Endothelial cell (in vitro differentiated cells): Measurements from ENCODE around the gene EEF1AKMT4. TPM values are rescaled to one million over a fixed set of nuclear protein-coding genes. Genes with fewer than 3 reads are reported as not detected.

Experiments
- DNase-seq: peaks from one replicate; pipeline ENCODE4 v3.0.0; 2021; ENCODE audit warnings: low spot score
- H3K27ac Mint-ChIP-seq: one replicate; pipeline ENCODE4 v1.8.0; 2021; ENCODE audit warnings: mixed read lengths, inconsistent platforms; ENCODE audit not compliant: unreplicated experiment
- H3K27me3 Mint-ChIP-seq: one replicate; pipeline ENCODE4 v1.8.0; 2021; ENCODE audit warnings: mild to moderate bottlenecking, moderate library complexity, mixed read lengths, inconsistent platforms; ENCODE audit not compliant: unreplicated experiment
- H3K36me3 Mint-ChIP-seq: one replicate; pipeline ENCODE4 v1.8.0; 2021; ENCODE audit warnings: mild to moderate bottlenecking, low read depth, mixed read lengths, inconsistent platforms; ENCODE audit not compliant: unreplicated experiment
- H3K4me1 Mint-ChIP-seq: one replicate; pipeline ENCODE4 v1.8.0; 2021; ENCODE audit warnings: mild to moderate bottlenecking, mixed read lengths, inconsistent platforms; ENCODE audit not compliant: unreplicated experiment
- H3K4me3 Mint-ChIP-seq: one replicate; pipeline ENCODE4 v1.8.0; 2021; ENCODE audit warnings: mild to moderate bottlenecking, mixed read lengths, inconsistent platforms; ENCODE audit not compliant: unreplicated experiment
- H3K9me3 Mint-ChIP-seq: one replicate; pipeline ENCODE4 v1.8.0; 2021; ENCODE audit warnings: mixed read lengths, inconsistent platforms; ENCODE audit not compliant: unreplicated experiment
- CTCF ChIP-seq: fragments of 200-600 bp; sonication (generic); IDR thresholded peaks from one replicate; pipeline ENCODE4 v1.5.0; 2021; ENCODE audit warnings: antibody characterized with exemption; ENCODE audit not compliant: unreplicated experiment
- total RNA-seq: library from RNA; stranded (reverse); fragmentation: NEBNext Ultra II Directional; extraction: Animal tissue kit (Norgen Biotek cat#: 25700); gene quantifications from one replicate; pipeline ENCODE4 v1.2.1, GENCODE V29; 2021; ENCODE audit not compliant: unreplicated experiment

The EEF1AKMT4 gene
- total RNA-seq, 1 donor from 2014 or later: 5.7 TPM

- no peak for DNase-seq
- Mint-ChIP-seq H3K4me3 (no peak overlapping the region), H3K36me3 (no peaks in the 10 kb centered on the region)
These were observed 27.9 kb downstream of the EEF1AKMT4 start for GRCh38 chr3:184277366-184277765.

DNA sequence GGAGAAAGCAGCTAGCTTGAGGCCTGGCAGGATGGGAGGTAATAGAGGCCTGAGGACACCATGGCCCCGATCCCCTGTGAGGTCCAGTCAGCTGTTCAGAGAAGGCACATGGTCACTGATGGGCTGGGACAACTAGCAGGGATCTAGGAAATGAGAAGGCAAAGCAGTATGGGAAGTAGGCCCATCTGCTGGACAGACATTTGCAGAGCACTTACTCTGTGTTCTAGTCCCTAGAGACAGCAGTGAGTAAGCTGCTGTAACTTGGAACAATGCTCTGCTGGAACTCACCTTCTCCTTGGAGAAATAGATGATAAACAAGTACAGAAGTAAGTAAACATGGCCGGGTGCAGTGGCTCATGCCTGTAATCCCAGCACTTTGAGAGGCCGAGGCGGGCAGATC, 33.5 kb downstream of the EEF1AKMT4 start:
- Mint-ChIP-seq H3K27ac (no peak overlapping the region), H3K4me3 (peak overlapping the region; percentile 19), H3K27me3 (peaks cover 22% of the 10 kb centered on the region), H3K36me3 (no peaks in the 10 kb centered on the region), H3K9me3 (no peaks in the 10 kb centered on the region), H3K4me1 (peaks cover 2% of the 10 kb centered on the region)
- no peak for TF ChIP-seq CTCF
- DNase-seq: no peak

More at GRCh38 chr3:184277366-184277765, 27.9 kb downstream of the EEF1AKMT4 start:
- TF ChIP-seq CTCF: no peak
- H3K27ac Mint-ChIP-seq: no peak overlapping the region
- no peaks in the 10 kb centered on the region for H3K9me3 Mint-ChIP-seq
- H3K4me1 Mint-ChIP-seq: peaks cover 9% of the 10 kb centered on the region
- H3K27me3 Mint-ChIP-seq: peaks cover 33% of the 10 kb centered on the region

DNA sequence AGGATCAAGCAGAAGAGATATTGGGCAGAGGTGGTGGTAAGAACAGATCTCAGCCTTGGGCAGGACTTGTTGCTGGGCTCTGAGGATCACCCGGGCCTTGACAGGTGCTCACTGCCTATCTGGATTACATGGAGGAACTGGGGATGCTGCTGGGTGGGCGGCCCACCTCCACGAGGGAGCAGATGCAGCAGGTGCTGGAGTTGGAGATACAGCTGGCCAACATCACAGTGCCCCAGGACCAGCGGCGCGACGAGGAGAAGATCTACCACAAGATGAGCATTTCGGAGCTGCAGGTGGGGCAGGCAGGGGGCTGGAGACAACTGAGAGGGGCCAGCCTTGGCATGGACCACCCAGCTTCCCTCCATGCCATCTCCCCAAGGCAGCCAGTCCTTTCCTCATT, 34.2 kb downstream of the EEF1AKMT4 start:
- DNase-seq: no peak
- Mint-ChIP-seq H3K27me3 (peaks cover 22% of the 10 kb centered on the region), H3K9me3 (no peaks in the 10 kb centered on the region), H3K27ac (no peak overlapping the region), H3K36me3 (no peaks in the 10 kb centered on the region), H3K4me3 (no peak overlapping the region), H3K4me1 (peaks cover under 1% of the 10 kb centered on the region)
- no peak for TF ChIP-seq CTCF

DNA sequence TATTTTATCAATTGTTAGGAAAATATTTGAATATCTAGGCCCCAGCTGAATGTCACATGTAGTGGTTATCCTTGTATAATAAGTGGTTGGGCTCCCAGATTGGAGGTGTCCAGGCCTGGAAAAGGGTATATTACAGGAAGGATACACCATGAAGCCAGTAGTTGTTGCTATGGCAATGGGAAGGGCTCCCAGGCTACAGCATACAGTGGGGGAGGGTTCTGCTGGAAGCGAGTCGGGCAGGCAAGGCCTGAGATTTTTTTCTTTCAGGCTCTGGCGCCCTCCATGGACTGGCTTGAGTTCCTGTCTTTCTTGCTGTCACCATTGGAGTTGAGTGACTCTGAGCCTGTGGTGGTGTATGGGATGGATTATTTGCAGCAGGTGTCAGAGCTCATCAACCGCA, 35.2 kb downstream of the EEF1AKMT4 start:
- Mint-ChIP-seq H3K4me3 (no peak overlapping the region), H3K36me3 (no peaks in the 10 kb centered on the region)
- no peak for TF ChIP-seq CTCF

GRCh38 chr3:184289426-184289938, 40.0 kb downstream of the EEF1AKMT4 start:
- Mint-ChIP-seq H3K36me3 (no peaks in the 10 kb centered on the region), H3K27me3 (peaks cover 7% of the 10 kb centered on the region), H3K9me3 (no peaks in the 10 kb centered on the region), H3K4me1 (peaks cover 6% of the 10 kb centered on the region), H3K27ac (no peak overlapping the region), H3K4me3 (no peak overlapping the region)
- DNase-seq: peak; percentile 71
- TF ChIP-seq CTCF: peak; percentile 62

More for the DNA sequence above, 35.2 kb downstream of the EEF1AKMT4 start:
- Mint-ChIP-seq H3K4me1 (no peaks in the 10 kb centered on the region), H3K9me3 (no peaks in the 10 kb centered on the region), H3K27me3 (peaks cover 25% of the 10 kb centered on the region), H3K27ac (peak overlapping the region; percentile 55)
- peak; percentile 70 for DNase-seq
